IMR-90 (cell line): ENCODE measurements around the gene HAVCR1. TPM values are rescaled to one million over a fixed set of nuclear protein-coding genes. Genes with fewer than 3 reads are reported as not detected.

Source experiments
- ATAC-seq: fragments of 200-7000 bp; cut with Tn5 transposase; 2 replicates; pipeline ENCODE4 v1.9.1; 2020; ENCODE audit warnings: low read depth, mild to moderate bottlenecking, moderate library complexity
- BruUV-seq: library from RNA; stranded (reverse); fragments of 400-500 nt; replicated peaks from 2 replicates; lab custom pipeline; 2021; lab: Mats Ljungman, UMichigan
- CTCF ChIA-PET: fragments of 300-600 bp; formaldehyde crosslinking; extraction: SDS; loops from one replicate; lab custom pipeline; 2021; ENCODE audit warnings: antibody characterized with exemption; lab: Yijun Ruan, JAX
- POLR2A ChIA-PET: fragments of 300-600 bp; sonication (Branson Sonifier 250); formaldehyde crosslinking; loops from one replicate; lab custom pipeline; 2022; ENCODE audit warnings: antibody characterized with exemption; ENCODE audit not compliant: unreplicated experiment; lab: Charles Lee
- DNase-seq: peaks from one replicate; pipeline ENCODE4 v3.0.0; 2013
- H2AFZ ChIP-seq: replicated peaks from 2 replicates; pipeline ENCODE3; 2013; ENCODE audit warnings: low read length, mild to moderate bottlenecking; ENCODE audit not compliant: poor library complexity
- H2AK5ac ChIP-seq: 2 replicates; pipeline ENCODE4 v1.6.1; 2013; ENCODE audit warnings: low read depth, low read length, inconsistent platforms
- H2AK9ac ChIP-seq: replicated peaks from 2 replicates; pipeline ENCODE3; 2013; ENCODE audit warnings: mild to moderate bottlenecking, low read depth, low read length, moderate library complexity; ENCODE audit not compliant: poor library complexity
- H2BK120ac ChIP-seq: 2 replicates; pipeline ENCODE4 v1.6.1; 2013; ENCODE audit warnings: low read depth, low read length, inconsistent platforms
- H2BK15ac ChIP-seq: 3 replicates; pipeline ENCODE4 v1.6.1; 2013; ENCODE audit warnings: low read depth, low read length, inconsistent platforms
- H2BK20ac ChIP-seq: 2 replicates; pipeline ENCODE4 v1.6.1; 2013; ENCODE audit warnings: low read depth, mild to moderate bottlenecking, inconsistent platforms, low read length, moderate library complexity
- H2BK5ac ChIP-seq: 2 replicates; pipeline ENCODE4 v1.6.1; 2013; ENCODE audit warnings: mild to moderate bottlenecking, low read depth, low read length, inconsistent platforms; ENCODE audit not compliant: poor library complexity, severe bottlenecking
- H3K14ac ChIP-seq: replicated peaks from 2 replicates; pipeline ENCODE4 v1.6.1; 2013; ENCODE audit warnings: low read depth, low read length, inconsistent platforms
- H3K18ac ChIP-seq: 2 replicates; pipeline ENCODE4 v1.6.1; 2013; ENCODE audit warnings: low read depth, low read length, control low read depth
- H3K23ac ChIP-seq: 2 replicates; pipeline ENCODE4 v1.6.1; 2013; ENCODE audit warnings: low read depth, low read length, inconsistent platforms
- H3K27ac ChIP-seq: 2 replicates; pipeline ENCODE4 v1.5.1; 2013; ENCODE audit warnings: mild to moderate bottlenecking, control low read depth, low read length; ENCODE audit not compliant: insufficient read depth
- H3K27me3 ChIP-seq: 2 replicates; pipeline ENCODE4 v1.6.1; 2013; ENCODE audit warnings: low read length; ENCODE audit not compliant: control insufficient read depth, insufficient read depth
- H3K36me3 ChIP-seq: 2 replicates; pipeline ENCODE4 v1.6.1; 2013; ENCODE audit warnings: low read length, mixed read lengths; ENCODE audit not compliant: control insufficient read depth, insufficient read depth
- H3K4ac ChIP-seq: 2 replicates; pipeline ENCODE4 v1.6.1; 2013; ENCODE audit warnings: low read depth, low read length, inconsistent platforms
- H3K4me1 ChIP-seq: 2 replicates; pipeline ENCODE4 v1.6.1; 2013; ENCODE audit warnings: low read length, mixed read lengths; ENCODE audit not compliant: control insufficient read depth, insufficient read depth
- H3K4me2 ChIP-seq: 2 replicates; pipeline ENCODE4 v1.6.1; 2013; ENCODE audit warnings: low read depth, mild to moderate bottlenecking, control low read depth, low read length, moderate library complexity
- H3K4me3 ChIP-seq: 2 replicates; pipeline ENCODE4 v1.5.1; 2013; ENCODE audit warnings: low read depth, mild to moderate bottlenecking, control low read depth, low read length, moderate library complexity; ENCODE audit not compliant: insufficient read depth
- H3K56ac ChIP-seq: 2 replicates; pipeline ENCODE4 v1.6.1; 2013; ENCODE audit warnings: low read length, inconsistent platforms; ENCODE audit not compliant: insufficient read depth; ENCODE audit errors: extremely low read depth
- H3K79me1 ChIP-seq, 2 experiments: 2 replicates each; pipeline ENCODE4 v1.6.1; 2013; ENCODE audit warnings: low read length in 2 of 2, inconsistent platforms in 1 of 2, low read depth in 1 of 2
- H3K9ac ChIP-seq: 2 replicates; pipeline ENCODE4 v1.6.1; 2013; ENCODE audit warnings: low read depth, low read length, control low read depth
- H3K9me1 ChIP-seq: 2 replicates; pipeline ENCODE4 v1.6.1; 2013; ENCODE audit warnings: low read length, inconsistent platforms; ENCODE audit not compliant: insufficient read depth
- H3K9me3 ChIP-seq: 2 replicates; pipeline ENCODE4 v1.6.1; 2013; ENCODE audit warnings: low read length; ENCODE audit not compliant: control insufficient read depth, insufficient read depth
- H4K20me1 ChIP-seq: 2 replicates; pipeline ENCODE4 v1.6.1; 2013; ENCODE audit warnings: low read length, inconsistent platforms; ENCODE audit not compliant: insufficient read depth
- H4K5ac ChIP-seq: 2 replicates; pipeline ENCODE4 v1.6.1; 2013; ENCODE audit warnings: mild to moderate bottlenecking, low read depth, low read length, control low read depth
- H4K8ac ChIP-seq, 2 experiments: 2 replicates each; pipeline ENCODE4 v1.6.1; 2013; ENCODE audit warnings: low read depth in 2 of 2, low read length in 2 of 2, control low read depth in 1 of 2, inconsistent platforms in 1 of 2
- H4K91ac ChIP-seq: 2 replicates; pipeline ENCODE4 v1.6.1; 2013; ENCODE audit warnings: low read depth, low read length, inconsistent platforms; ENCODE audit not compliant: insufficient read depth
- BHLHE40 ChIP-seq: fragments of 150-350 bp; IDR thresholded peaks from 2 replicates; pipeline ENCODE4 v1.6.1; 2016; ENCODE audit warnings: mild to moderate bottlenecking, low read depth, low read length
- CEBPB ChIP-seq: IDR thresholded peaks from 2 replicates; pipeline ENCODE4 v1.6.1; 2012; ENCODE audit warnings: low read depth, low read length, improper control_type of control experiment
- FOS ChIP-seq: fragments of 150-350 bp; IDR thresholded peaks from 2 replicates; pipeline ENCODE4 v1.6.1; 2016; ENCODE audit warnings: low read depth, low read length
- MAFK ChIP-seq: IDR thresholded peaks from 2 replicates; pipeline ENCODE4 v1.6.1; 2012; ENCODE audit warnings: low read depth, low read length, improper control_type of control experiment
- NFE2L2 ChIP-seq: fragments of 150-350 bp; IDR thresholded peaks from 2 replicates; pipeline ENCODE4 v1.6.1; 2016; ENCODE audit warnings: low read depth, mild to moderate bottlenecking, low read length
- POLR2A ChIP-seq: IDR thresholded peaks from 2 replicates; pipeline ENCODE4 v1.6.1; 2012; ENCODE audit warnings: mild to moderate bottlenecking, low read depth, low read length
- RAD21 ChIP-seq: IDR thresholded peaks from 2 replicates; pipeline ENCODE4 v1.6.1; 2012; ENCODE audit warnings: low read length, improper control_type of control experiment
- RCOR1 ChIP-seq: IDR thresholded peaks from 2 replicates; pipeline ENCODE4 v1.6.1; 2012; ENCODE audit warnings: mild to moderate bottlenecking, low read length, improper control_type of control experiment; ENCODE audit not compliant: insufficient replicate concordance
- RFX5 ChIP-seq: IDR thresholded peaks from 2 replicates; pipeline ENCODE4 v1.8.0; 2012; ENCODE audit warnings: low read depth, mild to moderate bottlenecking, low read length, moderate library complexity
- SMC3 ChIP-seq: fragments of 150-350 bp; IDR thresholded peaks from 2 replicates; pipeline ENCODE4 v1.6.1; 2016; ENCODE audit warnings: low read depth, mild to moderate bottlenecking, antibody characterized with exemption, low read length, moderate library complexity
- dilution Hi-C: fragments of 300-500 bp; cut with HindIII; formaldehyde crosslinking; loops from one replicate; pipeline ENCODE4 v1.14.3; 2018; ENCODE audit warnings: low sequenced_read_pairs; ENCODE audit not compliant: unreplicated experiment
- in situ Hi-C: fragments of 300-500 bp; cut with MboI; formaldehyde crosslinking; loops from 3 replicates; pipeline ENCODE4 v1.14.3; 2019; ENCODE audit warnings: low sequenced_read_pairs, inconsistent platforms, mixed read lengths
- intact Hi-C: fragments of 100-400 bp; cut with micrococcal nuclease; formaldehyde crosslinking; loops from 2 replicates; pipeline ENCODE4 v1.10.0; 2022
- polyA plus RNA-seq, 3 experiments: library from polyadenylated mRNA; depleted of rRNA; stranded (reverse); fragments of >200 nt; gene quantifications; 2 replicates each; pipeline ENCODE4 v1.2.3, GENCODE V29; 2012; ENCODE audit warnings: low replicate concordance in 1 of 3
- total RNA-seq: library from RNA; depleted of rRNA; stranded (reverse); fragments of >200 nt; gene quantifications from 2 replicates; pipeline ENCODE4 v1.2.3, GENCODE V29; 2012; rRNA removed
- TF ChIP-seq, protein P1 (sequence below): conservative IDR thresholded peaks from 2 replicates; pipeline ENCODE4 v1.5.1; 2012; ENCODE audit warnings: mild to moderate bottlenecking, low read depth, low read length, improper control_type of control experiment

The HAVCR1 gene
- total and polyA plus RNA-seq, 2 of the 4 experiments (the other 2 are of a cell fraction), result not detected

DNA sequence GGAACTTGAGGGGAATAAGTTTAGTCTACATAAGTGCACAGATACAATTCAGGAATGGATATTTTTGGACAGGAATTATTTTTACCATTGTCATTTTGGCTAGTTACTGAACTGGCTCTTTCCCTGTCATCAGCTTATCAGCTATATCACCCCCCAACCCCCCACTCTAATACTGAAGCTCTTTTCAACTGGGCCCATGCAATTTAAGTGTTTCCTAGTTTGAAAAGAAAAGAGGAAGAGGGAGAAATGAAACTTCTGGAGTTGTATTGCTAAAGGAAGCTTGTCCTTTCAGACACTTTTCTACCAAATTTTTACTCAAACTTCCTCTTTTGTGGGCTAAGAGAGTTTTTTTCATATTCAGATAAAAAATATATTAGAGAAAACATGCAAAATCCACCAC, 77.4 kb downstream of the HAVCR1 start:
- Histone ChIP-seq H3K4me2 (no peak overlapping the region), H2AK9ac (no peak overlapping the region), H4K91ac (no peak overlapping the region), H2BK15ac (no peak overlapping the region), H3K4ac (no peak overlapping the region), H3K4me1 (no peaks in the 10 kb centered on the region), H3K36me3 (no peaks in the 10 kb centered on the region), H3K23ac (no peak overlapping the region), H2BK120ac (no peak overlapping the region), H3K9me1 (no peaks in the 10 kb centered on the region), H2BK5ac (no peak overlapping the region), H3K18ac (no peak overlapping the region), H3K9me3 (peaks cover 3% of the 10 kb centered on the region; the same call in 1 of the 2 replicates), H3K9ac (no peak overlapping the region), H4K5ac (no peak overlapping the region), H3K27ac (no peak overlapping the region), H2AFZ (no peak overlapping the region), H3K79me1 (no peaks in the 10 kb centered on the region), H2AK5ac (no peak overlapping the region), H4K20me1 (no peaks in the 10 kb centered on the region), H3K56ac (no peak overlapping the region), H4K8ac (no peak overlapping the region), H3K27me3 (no peaks in the 10 kb centered on the region), H3K4me3 (no peak overlapping the region), H2BK20ac (no peak overlapping the region), H3K14ac (no peak overlapping the region)
- in situ Hi-C loops (no loop called here), dilution Hi-C loops (no loop called here), intact Hi-C loops (no loop called here)
- TF ChIP-seq RFX5, result no peak
- TF ChIP-seq MAFK, result no peak
- no peak for TF ChIP-seq CEBPB
- TF ChIP-seq POLR2A, result no peak
- no peak for TF ChIP-seq SMC3
- no peak for TF ChIP-seq RAD21
- no peak for TF ChIP-seq RCOR1
- TF ChIP-seq NFE2L2, result no peak
- no peak for TF ChIP-seq FOS
- no peak for TF ChIP-seq BHLHE40
- TF ChIP-seq, protein P1, sequence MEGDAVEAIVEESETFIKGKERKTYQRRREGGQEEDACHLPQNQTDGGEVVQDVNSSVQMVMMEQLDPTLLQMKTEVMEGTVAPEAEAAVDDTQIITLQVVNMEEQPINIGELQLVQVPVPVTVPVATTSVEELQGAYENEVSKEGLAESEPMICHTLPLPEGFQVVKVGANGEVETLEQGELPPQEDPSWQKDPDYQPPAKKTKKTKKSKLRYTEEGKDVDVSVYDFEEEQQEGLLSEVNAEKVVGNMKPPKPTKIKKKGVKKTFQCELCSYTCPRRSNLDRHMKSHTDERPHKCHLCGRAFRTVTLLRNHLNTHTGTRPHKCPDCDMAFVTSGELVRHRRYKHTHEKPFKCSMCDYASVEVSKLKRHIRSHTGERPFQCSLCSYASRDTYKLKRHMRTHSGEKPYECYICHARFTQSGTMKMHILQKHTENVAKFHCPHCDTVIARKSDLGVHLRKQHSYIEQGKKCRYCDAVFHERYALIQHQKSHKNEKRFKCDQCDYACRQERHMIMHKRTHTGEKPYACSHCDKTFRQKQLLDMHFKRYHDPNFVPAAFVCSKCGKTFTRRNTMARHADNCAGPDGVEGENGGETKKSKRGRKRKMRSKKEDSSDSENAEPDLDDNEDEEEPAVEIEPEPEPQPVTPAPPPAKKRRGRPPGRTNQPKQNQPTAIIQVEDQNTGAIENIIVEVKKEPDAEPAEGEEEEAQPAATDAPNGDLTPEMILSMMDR, result no peak
- CTCF ChIA-PET, result no interaction called here
- POLR2A ChIA-PET, result no interaction called here
- ATAC-seq (no peak), DNase-seq (no peak)
- no TSS peak for BruUV-seq

Other genes starting within 250 kb of the HAVCR1 start
- gene PPP1R2B, start 208.8 kb downstream of the HAVCR1 start, total RNA-seq, result not detected in 2 replicates
- 0.04 TPM in 1 of 2 replicates, not detected in the other for gene PPP1R2B, start 208.8 kb downstream of the HAVCR1 start, polyA plus RNA-seq (2012; rRNA removed)
- gene TIMD4, start 95.9 kb downstream of the HAVCR1 start, total RNA-seq, result not detected in 2 replicates
- gene TIMD4, start 95.9 kb downstream of the HAVCR1 start, polyA plus RNA-seq (2012; rRNA removed), result not detected in 2 replicates
- under 0.01 TPM in 2 replicates for gene HAVCR2, start 49.9 kb upstream of the HAVCR1 start, total RNA-seq
- gene HAVCR2, start 49.9 kb upstream of the HAVCR1 start, polyA plus RNA-seq (2012; rRNA removed), result 0.07 and 0.09 TPM in 2 replicates
- 8.6 and 13.9 TPM in 2 replicates for gene MED7, start 83.7 kb upstream of the HAVCR1 start, total RNA-seq
- gene MED7, start 83.7 kb upstream of the HAVCR1 start, polyA plus RNA-seq (2012; rRNA removed), result 7.3 and 9.0 TPM in 2 replicates
- not detected in 2 replicates for gene GARIN3, start 107.1 kb upstream of the HAVCR1 start, total RNA-seq
- not detected in 2 replicates for gene GARIN3, start 107.1 kb upstream of the HAVCR1 start, polyA plus RNA-seq (2012; rRNA removed)
- gene ITK, start 121.7 kb upstream of the HAVCR1 start, total RNA-seq, result not detected in 2 replicates
- not detected in 2 replicates for gene ITK, start 121.7 kb upstream of the HAVCR1 start, polyA plus RNA-seq (2012; rRNA removed)
- gene CYFIP2, start 207.0 kb upstream of the HAVCR1 start, total RNA-seq, result 11.7 and 13.4 TPM in 2 replicates
- gene CYFIP2, start 207.0 kb upstream of the HAVCR1 start, polyA plus RNA-seq (2012; rRNA removed), result 6.7 and 6.8 TPM in 2 replicates